Loucy (cell line): ENCODE results near the gene ARAF.
"Not testable (repeated sequence)": the region's sequence is repeated elsewhere in the genome, so short reads cannot be mapped to it uniquely, and the experiment has no call there.

ENCODE experiments used
- H2AFZ ChIP-seq: fragments of 200-600 bp; sonication (generic); 2 replicates; pipeline ENCODE4 v1.6.0; 2016; ENCODE audit warnings: antibody characterized with exemption, mild to moderate bottlenecking, low read length, moderate library complexity
- H3F3A ChIP-seq: fragments of 200-600 bp; 2 replicates; pipeline ENCODE4 v1.6.0; 2016; ENCODE audit warnings: antibody characterized with exemption, low read depth, mild to moderate bottlenecking
- H3K27me3 ChIP-seq: fragments of 200-600 bp; sonication (generic); 2 replicates; pipeline ENCODE4 v1.6.1; 2014; ENCODE audit warnings: low read length, mild to moderate bottlenecking; ENCODE audit not compliant: insufficient read depth, poor library complexity, severe bottlenecking
- H3K36me3 ChIP-seq: fragments of 200-600 bp; sonication (generic); 2 replicates; pipeline ENCODE4 v1.6.1; 2016; ENCODE audit warnings: low read length; ENCODE audit not compliant: insufficient read depth
- H3K4me1 ChIP-seq: fragments of 200-600 bp; sonication (generic); 2 replicates; pipeline ENCODE4 v1.5.1; 2014; ENCODE audit warnings: low read length, mild to moderate bottlenecking; ENCODE audit not compliant: insufficient read depth, poor library complexity, severe bottlenecking
- H3K4me2 ChIP-seq: fragments of 200-600 bp; sonication (generic); 2 replicates; pipeline ENCODE4 v1.6.0; 2014; ENCODE audit warnings: antibody characterized with exemption, low read length, low read depth, mild to moderate bottlenecking; ENCODE audit not compliant: poor library complexity, severe bottlenecking
- H3K4me3 ChIP-seq: fragments of 200-600 bp; sonication (generic); 2 replicates; pipeline ENCODE4 v1.5.1; 2014; ENCODE audit warnings: low read length, mild to moderate bottlenecking, mixed read lengths; ENCODE audit not compliant: poor library complexity, severe bottlenecking
- H3K79me2 ChIP-seq: fragments of 200-600 bp; sonication (generic); 2 replicates; pipeline ENCODE4 v1.6.1; 2014; ENCODE audit warnings: low read length; ENCODE audit not compliant: insufficient read depth
- H3K9ac ChIP-seq: fragments of 200-600 bp; sonication (generic); 2 replicates; pipeline ENCODE4 v1.6.0; 2014; ENCODE audit warnings: mild to moderate bottlenecking, low read depth, low read length, moderate library complexity; ENCODE audit not compliant: poor library complexity, severe bottlenecking
- H3K9me2 ChIP-seq: fragments of 200-600 bp; sonication (generic); replicated peaks from 2 replicates; pipeline ENCODE4 v1.6.1; 2016; ENCODE audit warnings: low read depth, low read length, mixed read lengths
- H3K9me3 ChIP-seq: fragments of 200-600 bp; sonication (generic); 2 replicates; pipeline ENCODE4 v1.6.1; 2014; ENCODE audit warnings: mild to moderate bottlenecking, antibody characterized with exemption, low read length, low read depth; ENCODE audit not compliant: insufficient read depth
- H4K20me1 ChIP-seq: fragments of 200-600 bp; sonication (generic); 2 replicates; pipeline ENCODE4 v1.6.0; 2014; ENCODE audit warnings: antibody characterized with exemption, low read length, mild to moderate bottlenecking; ENCODE audit not compliant: insufficient read depth, poor library complexity, severe bottlenecking
- EZH2phosphoT487 ChIP-seq: fragments of 200-600 bp; IDR thresholded peaks from 2 replicates; pipeline ENCODE4 v1.6.1; 2018; ENCODE audit warnings: antibody characterized with exemption, mild to moderate bottlenecking, moderate library complexity, borderline replicate concordance
- TF ChIP-seq, protein P1 (sequence below): fragments of 200-600 bp; sonication (generic); conservative IDR thresholded peaks from 2 replicates; pipeline ENCODE4 v1.5.1; 2014; ENCODE audit warnings: mild to moderate bottlenecking, antibody characterized with exemption, low read length

Gene ARAF

DNA sequence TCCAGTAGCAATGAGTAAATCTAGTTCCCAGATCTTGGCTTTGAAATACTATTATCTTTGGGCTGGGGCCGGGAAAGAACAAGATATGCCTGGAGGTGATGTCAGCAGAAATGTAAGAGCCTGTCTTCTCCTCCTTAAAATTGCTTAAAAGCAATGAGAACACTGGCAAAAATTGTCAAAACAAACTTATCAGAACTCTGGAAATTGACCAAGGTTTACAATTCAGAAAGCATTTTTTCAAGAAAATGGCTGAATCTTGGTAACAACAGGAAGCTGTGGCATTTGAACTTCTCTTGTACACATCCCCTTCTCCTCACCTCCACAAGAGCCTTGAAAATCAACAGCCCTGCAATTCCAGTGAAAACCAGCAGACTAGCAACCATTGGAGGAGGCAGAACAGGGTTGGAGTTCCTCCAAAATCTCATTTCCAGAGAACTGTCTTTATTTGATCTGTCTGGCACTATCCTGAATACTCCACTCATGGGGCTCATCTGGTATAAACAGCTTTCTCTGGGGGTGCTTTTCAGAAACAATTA, 34.8 kb downstream of the ARAF start:
- TF ChIP-seq, protein P1, sequence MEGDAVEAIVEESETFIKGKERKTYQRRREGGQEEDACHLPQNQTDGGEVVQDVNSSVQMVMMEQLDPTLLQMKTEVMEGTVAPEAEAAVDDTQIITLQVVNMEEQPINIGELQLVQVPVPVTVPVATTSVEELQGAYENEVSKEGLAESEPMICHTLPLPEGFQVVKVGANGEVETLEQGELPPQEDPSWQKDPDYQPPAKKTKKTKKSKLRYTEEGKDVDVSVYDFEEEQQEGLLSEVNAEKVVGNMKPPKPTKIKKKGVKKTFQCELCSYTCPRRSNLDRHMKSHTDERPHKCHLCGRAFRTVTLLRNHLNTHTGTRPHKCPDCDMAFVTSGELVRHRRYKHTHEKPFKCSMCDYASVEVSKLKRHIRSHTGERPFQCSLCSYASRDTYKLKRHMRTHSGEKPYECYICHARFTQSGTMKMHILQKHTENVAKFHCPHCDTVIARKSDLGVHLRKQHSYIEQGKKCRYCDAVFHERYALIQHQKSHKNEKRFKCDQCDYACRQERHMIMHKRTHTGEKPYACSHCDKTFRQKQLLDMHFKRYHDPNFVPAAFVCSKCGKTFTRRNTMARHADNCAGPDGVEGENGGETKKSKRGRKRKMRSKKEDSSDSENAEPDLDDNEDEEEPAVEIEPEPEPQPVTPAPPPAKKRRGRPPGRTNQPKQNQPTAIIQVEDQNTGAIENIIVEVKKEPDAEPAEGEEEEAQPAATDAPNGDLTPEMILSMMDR = no peak
- TF ChIP-seq EZH2phosphoT487 = no peak
- no peak overlapping the region; the same call in 1 of the 2 replicates for H2AFZ ChIP-seq

DNA sequence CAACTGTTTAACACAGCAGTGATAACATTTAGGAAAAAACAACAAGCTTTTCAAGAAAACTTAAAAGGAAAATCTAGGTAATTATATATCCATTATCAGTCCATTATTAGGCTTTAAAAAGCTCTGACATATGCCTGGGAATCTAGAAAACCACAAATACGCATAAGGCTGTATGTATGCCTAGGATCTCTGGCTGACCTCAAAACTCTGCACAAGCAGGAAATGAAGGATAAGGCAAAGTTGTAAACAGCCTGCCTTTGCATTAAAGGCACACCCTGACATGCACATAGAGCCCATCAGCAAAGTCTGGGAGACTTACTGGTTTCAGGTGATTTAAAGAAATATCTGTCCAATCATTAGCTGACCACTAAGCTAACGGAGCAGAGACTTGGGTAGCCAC, 35.3 kb downstream of the ARAF start:
- Histone ChIP-seq H3K4me3 (no peak overlapping the region), H2AFZ (no peak overlapping the region), H3K9ac (no peak overlapping the region), H3F3A (no peaks in the 10 kb centered on the region), H3K9me3 (no peaks in the 10 kb centered on the region), H3K36me3 (no peaks in the 10 kb centered on the region), H3K79me2 (no peaks in the 10 kb centered on the region), H3K4me1 (peaks cover 7% of the 10 kb centered on the region), H3K4me2 (no peak overlapping the region), H4K20me1 (no peaks in the 10 kb centered on the region), H3K27me3 (no peaks in the 10 kb centered on the region), H3K9me2 (no peaks in the 10 kb centered on the region)
- TF ChIP-seq, protein P1 = no peak
- no peak for TF ChIP-seq EZH2phosphoT487

More for the DNA sequence above, 34.8 kb downstream of the ARAF start:
- Histone ChIP-seq H3K4me3 (no peak overlapping the region), H3F3A (no peaks in the 10 kb centered on the region), H3K9me2 (no peaks in the 10 kb centered on the region), H3K27me3 (no peaks in the 10 kb centered on the region), H4K20me1 (no peaks in the 10 kb centered on the region), H3K79me2 (no peaks in the 10 kb centered on the region), H3K4me1 (peaks cover 7% of the 10 kb centered on the region), H3K36me3 (no peaks in the 10 kb centered on the region), H3K4me2 (no peak overlapping the region), H3K9ac (no peak overlapping the region), H3K9me3 (no peaks in the 10 kb centered on the region)

DNA sequence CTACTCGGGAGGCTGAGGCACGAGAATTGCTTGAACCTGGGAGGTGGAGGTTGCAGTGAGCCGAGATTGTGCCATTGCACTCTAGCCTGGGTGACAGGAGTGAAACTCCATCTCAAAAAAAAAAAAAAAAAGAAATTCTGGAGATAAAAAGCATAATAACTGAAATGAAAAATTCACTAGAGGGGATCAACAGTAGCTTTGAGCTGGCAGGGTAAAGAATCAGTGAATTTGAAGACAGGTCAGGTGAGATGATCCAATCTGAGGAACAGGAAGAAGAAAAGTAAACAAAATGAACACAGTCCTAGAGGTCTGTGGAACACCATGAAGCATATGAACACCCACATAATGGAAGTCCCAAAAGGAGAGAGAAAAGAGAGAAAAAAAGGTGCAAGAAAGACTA, 36.2 kb downstream of the ARAF start:
- Histone ChIP-seq H3K79me2 (no peaks in the 10 kb centered on the region), H2AFZ (no peak overlapping the region), H3K4me1 (peaks cover 7% of the 10 kb centered on the region), H3K9me2 (no peaks in the 10 kb centered on the region), H4K20me1 (no peaks in the 10 kb centered on the region), H3K27me3 (no peaks in the 10 kb centered on the region), H3K9ac (no peak overlapping the region), H3K36me3 (no peaks in the 10 kb centered on the region), H3F3A (no peaks in the 10 kb centered on the region), H3K9me3 (no peaks in the 10 kb centered on the region), H3K4me3 (no peak overlapping the region), H3K4me2 (no peak overlapping the region)
- TF ChIP-seq EZH2phosphoT487 = no peak
- TF ChIP-seq, protein P1 = no peak

DNA sequence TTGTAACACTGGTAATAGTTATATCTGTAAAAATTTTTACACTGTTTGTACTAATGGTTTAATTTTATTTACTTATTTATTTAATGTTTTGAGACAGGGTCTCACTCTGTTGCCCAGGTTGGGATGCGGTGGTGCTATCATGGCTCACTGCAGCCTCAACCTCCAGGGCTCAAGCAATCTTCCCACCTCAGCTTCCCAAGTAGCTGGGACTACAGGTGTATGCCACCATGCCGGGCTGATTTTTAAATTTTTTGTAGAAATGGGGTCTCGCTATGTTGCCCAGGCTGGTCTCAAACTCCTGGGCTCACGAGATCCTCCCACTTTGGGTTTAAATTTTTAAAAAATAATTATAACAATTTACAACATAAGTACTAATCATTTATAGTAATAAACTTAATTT, 42.1 kb downstream of the ARAF start:
- H4K20me1 ChIP-seq, H3K9ac ChIP-seq, H3K9me3 ChIP-seq, H3K4me2 ChIP-seq, H2AFZ ChIP-seq, H3K27me3 ChIP-seq, H3K4me3 ChIP-seq, H3K9me2 ChIP-seq, H3F3A ChIP-seq, H3K79me2 ChIP-seq, H3K36me3 ChIP-seq, H3K4me1 ChIP-seq: not testable (repeated sequence)
